OCI-LY1 (cell line): ENCODE results near the gene TMEM115.

Experiments used
- H2AFZ ChIP-seq: fragments of 200-600 bp; sonication (generic), shearing (Covaris generic); 2 replicates; pipeline ENCODE4 v1.6.0; 2014; ENCODE audit warnings: antibody characterized with exemption, mild to moderate bottlenecking, low read length
- H3F3A ChIP-seq: fragments of 200-600 bp; sonication (generic), shearing (Covaris generic); 2 replicates; pipeline ENCODE4 v1.6.0; 2014; ENCODE audit warnings: mild to moderate bottlenecking, antibody characterized with exemption, low read length, moderate library complexity; ENCODE audit not compliant: insufficient read depth
- H3K27ac ChIP-seq: fragments of 200-600 bp; sonication (generic); 2 replicates; pipeline ENCODE4 v1.5.1; 2014; ENCODE audit warnings: low read length, mixed run types, mild to moderate bottlenecking, low read depth; ENCODE audit not compliant: poor library complexity, severe bottlenecking
- H3K27me3 ChIP-seq: fragments of 200-600 bp; sonication (generic); 2 replicates; pipeline ENCODE4 v1.6.0; 2014; ENCODE audit warnings: antibody characterized with exemption, mild to moderate bottlenecking, low read length, moderate library complexity; ENCODE audit not compliant: insufficient read depth
- H3K36me3 ChIP-seq: fragments of 200-600 bp; sonication (generic); 2 replicates; pipeline ENCODE4 v1.6.1; 2014; ENCODE audit warnings: mild to moderate bottlenecking, antibody characterized with exemption, low read length, moderate library complexity, mixed read lengths; ENCODE audit not compliant: insufficient read depth
- H3K4me1 ChIP-seq: fragments of 200-600 bp; sonication (generic); 2 replicates; pipeline ENCODE4 v1.5.1; 2014; ENCODE audit warnings: mild to moderate bottlenecking, low read length, moderate library complexity; ENCODE audit not compliant: insufficient read depth, severe bottlenecking
- H3K4me2 ChIP-seq: fragments of 200-600 bp; sonication (generic), shearing (Covaris generic); 2 replicates; pipeline ENCODE4 v1.6.1; 2014; ENCODE audit warnings: low read length
- H3K4me3 ChIP-seq: fragments of 200-600 bp; sonication (generic); 2 replicates; pipeline ENCODE4 v1.5.1; 2014; ENCODE audit warnings: low read length, low read depth, mild to moderate bottlenecking, mixed read lengths; ENCODE audit not compliant: poor library complexity, severe bottlenecking
- H3K79me2 ChIP-seq: fragments of 200-600 bp; shearing (Covaris generic); 2 replicates; pipeline ENCODE4 v1.6.1; 2016; ENCODE audit warnings: mixed run types, low read length, mixed read lengths; ENCODE audit not compliant: insufficient read depth
- H3K9ac ChIP-seq: fragments of 200-600 bp; sonication (generic), shearing (Covaris generic); 2 replicates; pipeline ENCODE4 v1.6.1; 2014; ENCODE audit warnings: mild to moderate bottlenecking, low read length, mixed read lengths
- H3K9me2 ChIP-seq: fragments of 200-600 bp; sonication (generic), shearing (Covaris generic); 2 replicates; pipeline ENCODE4 v1.6.1; 2014; ENCODE audit warnings: low read depth, mild to moderate bottlenecking, low read length, mixed read lengths
- H3K9me3 ChIP-seq: fragments of 200-600 bp; shearing (Covaris generic); 2 replicates; pipeline ENCODE4 v1.6.1; 2014; ENCODE audit warnings: low read length, mixed read lengths
- H4K20me1 ChIP-seq: fragments of 200-600 bp; sonication (generic), shearing (Covaris generic); 2 replicates; pipeline ENCODE4 v1.6.0; 2016; ENCODE audit warnings: mild to moderate bottlenecking, low read length; ENCODE audit not compliant: insufficient read depth
- CTCF ChIP-seq: fragments of 200-600 bp; sonication (generic), shearing (Covaris generic); IDR thresholded peaks from 2 replicates; pipeline ENCODE4 v1.5.1; 2017; ENCODE audit warnings: mild to moderate bottlenecking, antibody characterized with exemption, low read length, moderate library complexity, mixed read lengths
- EZH2 ChIP-seq: fragments of 200-600 bp; sonication (generic), shearing (Covaris generic); IDR thresholded peaks from 2 replicates; pipeline ENCODE4 v1.8.0; 2017; ENCODE audit warnings: borderline replicate concordance, mixed run types, mild to moderate bottlenecking, antibody characterized with exemption, low read length, moderate library complexity, mixed read lengths

Gene TMEM115

GRCh38 chr3:50389414-50389767 lies 30.1 kb upstream of the TMEM115 start:
- Histone ChIP-seq H3K4me3 (no peak overlapping the region), H3K9me3 (no peaks in the 10 kb centered on the region), H3K27me3 (peaks cover 6% of the 10 kb centered on the region; the same call in 1 of the 2 replicates), H3K9ac (no peak overlapping the region), H3K36me3 (no peaks in the 10 kb centered on the region), H3K9me2 (no peaks in the 10 kb centered on the region), H3K27ac (no peak overlapping the region), H2AFZ (no peak overlapping the region), H3K4me2 (no peak overlapping the region), H3K79me2 (no peaks in the 10 kb centered on the region), H3K4me1 (no peaks in the 10 kb centered on the region), H4K20me1 (no peaks in the 10 kb centered on the region), H3F3A (no peaks in the 10 kb centered on the region)
- TF ChIP-seq CTCF (no peak), EZH2 (no peak)

- Histone ChIP-seq H3K79me2 (no peaks in the 10 kb centered on the region), H3K27me3 (peaks cover 6% of the 10 kb centered on the region; the same call in 1 of the 2 replicates), H3K9me2 (no peaks in the 10 kb centered on the region), H3K9ac (no peak overlapping the region), H3K9me3 (no peaks in the 10 kb centered on the region), H4K20me1 (no peaks in the 10 kb centered on the region), H3F3A (no peaks in the 10 kb centered on the region), H2AFZ (no peak overlapping the region), H3K27ac (no peak overlapping the region), H3K36me3 (no peaks in the 10 kb centered on the region), H3K4me2 (no peak overlapping the region), H3K4me1 (no peaks in the 10 kb centered on the region), H3K4me3 (no peak overlapping the region)
- TF ChIP-seq CTCF (peak; percentile 13; the same call in 1 of the 2 replicates), EZH2 (no peak)
These were observed 29.5 kb upstream of the TMEM115 start for GRCh38 chr3:50388720-50389413.

- Histone ChIP-seq H3K27me3 (peaks cover 6% of the 10 kb centered on the region; the same call in 1 of the 2 replicates), H4K20me1 (no peaks in the 10 kb centered on the region), H3K4me2 (no peak overlapping the region), H3K27ac (no peak overlapping the region), H3K36me3 (no peaks in the 10 kb centered on the region), H2AFZ (no peak overlapping the region), H3K79me2 (no peaks in the 10 kb centered on the region), H3K9me2 (no peaks in the 10 kb centered on the region), H3K4me1 (no peaks in the 10 kb centered on the region), H3K9ac (no peak overlapping the region), H3K4me3 (no peak overlapping the region), H3F3A (no peaks in the 10 kb centered on the region), H3K9me3 (no peaks in the 10 kb centered on the region)
- peak; percentile 55 for TF ChIP-seq CTCF
- no peak for TF ChIP-seq EZH2
These were observed 28.8 kb upstream of the TMEM115 start for GRCh38 chr3:50388016-50388719.
